Activated effector memory CD4-positive, alpha-beta T cell treated with anti-CD3 and anti-CD28 coated beads, Interleukin-2, amount 50 U/mL, for 16 hours (primary cell): Measurements from ENCODE around the gene MAST1.
"Not testable (repeated sequence)": the region's sequence is repeated elsewhere in the genome, so short reads cannot be mapped to it uniquely, and the experiment has no call there.

Experiments used
- DNase-seq: peaks from one replicate; pipeline ENCODE4 v3.0.0-alpha.2; 2020

MAST1 gene

DNA sequence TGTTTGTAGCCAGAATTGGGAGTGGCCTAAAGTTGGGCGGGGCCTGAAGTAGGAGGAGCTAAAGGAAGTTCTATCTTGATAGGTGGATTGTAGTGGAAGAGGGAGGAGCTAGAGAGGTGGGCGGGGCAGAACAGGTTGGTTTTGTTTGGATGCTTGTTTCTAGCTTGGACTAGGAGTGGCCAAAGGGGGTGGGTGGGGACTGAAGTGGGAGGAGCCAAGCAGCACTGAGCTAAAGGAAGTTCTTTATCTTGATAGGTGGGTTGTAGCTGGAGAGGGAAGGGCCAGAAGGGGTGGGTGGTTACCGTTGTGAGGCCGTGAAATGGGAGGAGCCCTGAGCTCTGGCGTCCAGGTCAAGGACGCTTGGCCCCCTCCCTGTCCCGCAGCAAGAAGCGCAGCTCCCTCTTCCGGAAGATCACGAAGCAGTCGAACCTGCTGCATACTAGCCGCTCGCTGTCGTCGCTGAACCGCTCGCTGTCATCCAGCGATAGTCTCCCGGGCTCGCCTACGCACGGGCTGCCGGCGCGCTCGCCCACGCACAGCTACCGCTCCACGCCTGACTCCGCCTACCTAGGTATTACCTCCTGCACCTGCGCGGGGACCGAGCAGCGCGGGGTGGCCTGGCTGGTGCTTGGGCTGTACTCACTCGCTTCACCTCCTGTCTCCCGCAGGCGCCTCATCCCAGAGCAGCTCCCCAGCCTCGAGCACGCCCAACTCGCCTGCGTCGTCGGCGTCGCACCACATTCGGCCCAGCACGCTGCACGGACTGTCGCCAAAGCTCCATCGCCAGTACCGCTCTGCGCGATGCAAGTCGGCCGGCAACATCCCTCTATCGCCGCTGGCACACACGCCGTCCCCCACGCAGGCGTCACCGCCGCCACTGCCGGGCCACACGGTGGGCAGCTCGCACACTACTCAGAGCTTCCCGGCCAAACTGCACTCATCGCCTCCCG is 34.9 kb downstream of the MAST1 start:
- DNase-seq, result peak; percentile 78

DNA sequence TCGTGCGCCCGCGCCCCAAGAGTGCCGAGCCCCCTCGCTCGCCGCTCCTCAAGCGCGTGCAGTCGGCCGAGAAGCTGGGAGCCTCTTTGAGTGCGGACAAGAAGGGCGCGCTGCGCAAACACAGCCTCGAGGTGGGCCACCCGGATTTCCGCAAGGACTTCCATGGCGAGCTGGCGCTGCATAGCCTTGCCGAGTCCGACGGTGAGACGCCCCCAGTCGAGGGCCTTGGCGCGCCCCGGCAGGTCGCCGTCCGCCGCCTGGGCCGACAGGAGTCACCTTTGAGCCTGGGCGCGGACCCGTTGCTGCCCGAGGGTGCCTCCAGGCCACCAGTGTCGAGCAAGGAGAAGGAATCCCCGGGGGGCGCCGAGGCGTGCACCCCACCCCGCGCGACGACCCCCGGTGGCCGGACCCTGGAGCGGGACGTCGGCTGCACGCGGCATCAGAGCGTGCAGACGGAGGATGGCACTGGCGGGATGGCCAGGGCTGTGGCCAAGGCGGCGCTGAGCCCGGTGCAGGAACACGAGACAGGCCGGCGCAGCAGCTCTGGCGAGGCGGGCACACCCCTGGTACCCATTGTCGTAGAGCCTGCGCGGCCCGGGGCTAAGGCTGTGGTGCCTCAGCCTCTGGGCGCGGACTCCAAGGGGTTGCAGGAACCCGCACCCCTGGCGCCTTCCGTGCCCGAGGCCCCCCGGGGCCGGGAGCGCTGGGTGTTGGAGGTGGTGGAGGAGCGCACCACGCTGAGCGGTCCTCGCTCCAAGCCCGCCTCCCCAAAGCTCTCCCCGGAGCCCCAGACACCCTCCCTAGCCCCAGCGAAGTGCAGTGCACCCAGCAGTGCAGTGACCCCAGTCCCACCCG is 35.8 kb downstream of the MAST1 start:
- no peak for DNase-seq

DNA sequence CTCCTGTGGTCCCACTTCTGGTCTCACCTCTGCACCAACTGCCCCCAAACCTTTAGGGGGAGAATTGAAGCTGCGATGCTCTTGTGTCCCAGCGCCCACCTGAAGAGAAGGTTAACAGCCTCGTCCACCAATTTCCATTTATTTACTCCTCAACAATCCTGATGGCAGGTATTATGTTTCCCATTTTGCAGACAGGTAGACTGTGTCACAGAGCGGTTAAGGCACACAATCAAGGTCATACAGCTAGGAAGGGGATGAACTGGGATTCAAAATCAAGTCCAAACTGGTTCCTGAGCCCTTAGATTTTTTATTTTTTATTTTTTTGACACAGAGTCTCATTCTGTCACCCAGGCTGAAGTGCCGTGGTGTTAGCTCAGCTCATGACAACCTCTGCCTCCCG is 36.8 kb downstream of the MAST1 start:
- DNase-seq, result no peak

DNA sequence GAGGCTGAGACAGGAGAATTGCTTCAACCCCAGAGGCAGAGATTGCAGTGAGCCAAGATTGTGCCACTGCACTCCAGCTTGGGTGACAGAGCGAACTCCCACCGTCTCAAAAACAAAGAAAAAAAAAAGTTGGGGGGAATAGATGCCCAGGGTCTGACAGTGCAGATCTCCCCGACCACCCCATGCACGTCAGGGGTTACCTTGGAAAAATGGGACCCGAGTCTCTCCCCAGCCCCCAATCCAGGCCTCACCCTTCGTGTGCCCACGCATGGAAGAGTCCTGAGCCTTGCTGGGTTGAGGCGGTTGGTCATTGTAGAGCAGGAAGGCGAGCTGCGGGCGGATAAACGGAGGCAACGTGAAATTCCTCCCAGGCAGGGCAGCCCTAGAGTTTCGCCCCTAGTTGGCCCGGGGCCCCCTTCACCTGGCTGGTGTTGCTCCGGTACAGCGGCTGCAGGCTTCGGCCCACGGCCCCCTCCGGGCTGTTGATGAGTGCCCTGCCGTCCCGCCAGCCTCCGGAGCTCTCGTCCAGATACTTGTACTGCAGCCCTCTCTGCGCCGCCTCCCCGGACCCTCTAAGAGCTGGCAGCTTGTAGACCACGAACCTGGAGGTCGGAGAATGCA is 42.3 kb downstream of the MAST1 start:
- DNase-seq, result peak; percentile 71

DNA sequence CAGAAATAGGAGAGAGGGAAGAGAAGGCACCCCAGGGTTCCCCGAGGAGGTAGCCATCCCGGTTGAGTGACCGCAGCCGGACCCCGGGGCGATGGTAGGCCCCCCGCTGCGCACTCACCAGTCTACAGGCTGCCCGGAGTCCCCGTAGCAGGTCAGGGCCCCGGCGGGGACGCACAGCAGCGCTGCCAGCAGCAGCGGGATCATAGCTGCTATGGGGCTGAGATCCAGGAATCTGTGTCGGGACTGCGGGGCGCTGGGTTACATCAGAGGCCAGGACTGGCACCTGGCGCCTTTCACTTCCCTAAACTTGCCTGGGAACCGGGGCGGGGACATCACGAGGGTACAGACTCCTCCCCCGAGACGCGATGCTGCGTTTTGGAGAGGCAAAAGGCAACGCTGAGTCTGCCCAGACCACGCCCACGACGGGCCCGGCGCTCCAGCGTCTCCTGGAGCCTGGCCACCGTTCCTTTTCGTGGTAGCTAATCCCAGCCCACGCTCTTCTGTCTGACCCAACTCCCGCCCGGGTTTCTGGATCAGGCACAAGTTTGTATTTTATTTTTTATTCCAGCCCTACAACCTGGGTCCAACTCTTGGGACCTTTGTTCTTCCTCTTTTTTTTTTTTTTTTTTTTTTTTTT is 43.0 kb downstream of the MAST1 start, which contains the start of gene DNASE2:
Gene DNASE2, minus strand, starts transcription at position 278 of the 637 bp plus-strand sequence. Its CDS starts 74 bp downstream, at position 204.
- DNase-seq, result peak; percentile 96

DNA sequence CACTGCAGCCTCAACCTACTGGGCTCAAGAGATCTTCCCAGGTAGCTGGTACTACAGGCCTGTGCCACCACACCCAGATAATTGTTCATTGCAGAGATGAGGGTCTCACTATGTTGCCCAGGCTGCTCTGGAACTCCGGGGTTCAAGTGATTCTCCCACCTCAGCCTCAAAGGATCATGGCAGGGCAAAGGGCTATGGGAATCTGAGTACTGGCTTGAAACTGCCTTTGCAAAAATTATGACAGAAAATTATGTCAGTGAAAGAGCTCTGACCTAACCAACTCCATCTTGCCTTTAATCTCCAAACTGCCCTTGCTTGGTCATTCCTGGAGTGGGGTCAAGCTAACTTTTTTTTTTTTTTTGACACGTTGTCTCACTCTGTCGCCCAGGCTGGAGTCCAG is 44.3 kb downstream of the MAST1 start:
- no peak for DNase-seq

DNA sequence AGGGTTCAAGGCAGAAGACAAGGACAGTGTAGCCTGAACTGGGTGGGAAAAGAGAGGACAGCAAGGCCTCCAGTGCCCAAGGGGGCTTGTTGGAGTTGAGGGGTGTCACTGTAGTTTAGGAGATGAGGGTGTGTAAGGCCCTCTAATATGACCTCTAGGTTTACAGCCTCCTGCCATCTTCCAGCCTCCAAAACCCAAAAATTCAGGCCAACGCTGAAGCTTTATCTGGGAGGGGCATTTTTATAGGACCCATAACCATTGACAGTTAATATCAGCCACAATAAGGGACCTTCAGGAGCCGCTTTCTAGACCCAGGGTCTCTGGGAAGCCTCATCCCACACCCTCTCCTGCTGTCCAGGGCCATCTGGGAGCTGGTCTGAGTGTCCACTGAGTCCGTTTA is 45.9 kb downstream of the MAST1 start:
- DNase-seq, result no peak

DNA sequence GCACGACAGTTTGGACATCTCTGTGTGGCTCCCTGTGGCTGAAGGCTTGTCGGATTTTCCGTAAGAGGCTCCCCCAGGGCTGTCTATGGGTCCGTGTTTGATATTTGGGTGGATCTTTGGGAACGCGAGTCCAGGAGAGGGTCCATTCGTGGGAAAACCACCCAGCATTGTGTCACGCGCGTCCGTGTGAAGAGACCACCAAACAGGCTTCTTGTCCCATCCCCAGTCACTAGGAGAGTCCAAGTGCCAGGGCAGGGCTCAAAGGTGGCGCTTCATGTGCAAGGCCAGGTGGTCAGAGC is 46.3 kb downstream of the MAST1 start:
- no peak for DNase-seq

DNA sequence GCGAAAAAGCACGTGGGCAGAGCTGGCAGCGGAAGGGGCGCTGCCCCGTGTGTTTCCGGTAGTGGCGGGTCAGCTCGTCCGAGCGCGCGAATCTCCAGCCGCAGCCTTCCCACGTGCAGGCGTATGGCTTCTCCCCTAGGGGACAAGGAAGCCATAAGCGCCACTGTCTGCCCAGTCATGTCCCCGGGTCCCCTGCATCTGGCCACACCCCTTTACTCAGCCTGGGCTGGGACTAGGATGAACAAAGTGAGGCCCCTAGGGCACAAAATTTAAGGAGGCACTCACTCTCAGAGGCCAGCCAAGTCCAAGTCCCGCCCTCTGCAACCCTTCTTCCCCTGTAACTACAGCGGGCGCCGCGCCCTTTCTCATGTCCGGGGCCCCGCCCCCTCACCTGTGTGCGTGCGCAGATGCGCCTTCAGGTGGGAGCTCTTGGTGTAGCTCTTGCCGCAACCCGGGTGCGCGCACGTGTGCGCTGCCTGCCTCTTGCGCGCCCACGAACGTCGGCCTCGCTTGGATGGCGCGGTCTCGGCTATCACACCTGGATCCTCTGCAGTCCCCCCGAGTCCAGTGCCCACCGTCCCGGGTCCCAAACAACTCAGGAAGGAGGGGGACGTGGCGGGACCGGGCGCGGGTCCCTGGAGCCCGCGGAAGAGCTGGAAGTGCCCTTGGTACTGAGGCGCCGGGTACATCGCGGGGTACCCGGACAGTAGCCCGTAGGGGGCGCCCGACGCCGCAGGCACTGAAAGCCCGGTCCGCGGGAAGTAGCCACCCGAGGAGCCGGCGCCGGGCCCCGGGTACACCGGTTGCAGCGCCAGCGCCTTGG is 46.8 kb downstream of the MAST1 start:
- DNase-seq, result peak; percentile 95

DNA sequence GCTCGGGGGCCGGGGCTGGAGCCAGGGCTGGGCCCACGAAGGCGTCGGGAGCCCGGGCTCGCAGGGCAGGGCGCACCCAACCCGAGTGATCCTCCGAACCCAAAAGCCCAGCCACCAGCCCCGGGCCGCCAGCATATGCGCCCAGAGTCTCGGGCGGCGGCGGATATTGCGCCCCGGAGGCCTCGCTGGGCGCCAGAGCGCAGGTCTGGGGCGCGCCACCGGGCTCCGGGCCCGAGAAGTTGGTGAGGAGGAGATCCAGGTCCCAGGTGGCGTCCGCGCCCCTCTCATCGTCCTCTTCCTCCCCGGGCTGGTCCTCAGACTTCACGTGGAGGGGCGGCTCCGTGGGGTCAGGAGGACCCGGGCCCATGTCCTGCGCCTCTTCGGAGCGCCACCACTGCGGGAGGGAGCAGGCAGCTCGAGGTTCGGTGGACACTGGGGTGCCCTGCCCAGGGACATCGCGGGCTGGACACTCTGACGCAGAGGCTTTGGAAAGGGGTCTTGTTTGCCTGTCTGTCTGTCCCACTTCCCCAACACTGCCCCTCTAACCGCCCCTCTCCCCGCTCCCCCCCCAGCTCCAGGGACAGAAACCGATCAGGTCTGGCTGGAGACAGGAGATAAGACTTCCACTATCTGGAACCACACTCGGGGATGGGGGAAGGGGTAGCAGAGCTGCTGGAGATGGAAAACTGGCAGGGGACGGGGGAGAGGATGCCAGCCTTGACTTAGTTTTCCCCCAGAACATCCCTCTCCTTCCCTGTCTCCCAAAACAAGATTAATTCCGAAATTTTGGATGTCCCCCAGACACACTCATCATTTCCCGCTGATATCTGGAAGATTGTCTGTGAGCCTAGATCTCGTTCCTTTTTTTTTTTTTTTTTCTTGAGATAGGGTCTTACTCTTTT is 47.7 kb downstream of the MAST1 start:
- no peak for DNase-seq

DNA sequence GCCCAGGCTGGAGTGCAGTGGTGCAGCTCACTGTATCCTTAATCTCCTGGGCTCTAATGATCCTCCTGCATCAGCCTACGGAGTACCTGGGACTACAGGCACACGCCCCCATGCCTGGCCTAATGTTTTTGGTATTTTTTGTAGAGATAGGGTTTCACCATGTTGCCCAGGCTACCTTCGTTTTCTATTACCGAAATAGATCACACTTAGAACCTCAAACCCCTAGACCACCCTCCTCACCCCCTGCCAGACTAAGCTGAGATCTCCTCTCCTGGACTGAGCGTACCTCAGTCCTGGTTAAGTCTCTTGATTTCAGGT is 48.3 kb downstream of the MAST1 start:
- DNase-seq, result no peak

DNA sequence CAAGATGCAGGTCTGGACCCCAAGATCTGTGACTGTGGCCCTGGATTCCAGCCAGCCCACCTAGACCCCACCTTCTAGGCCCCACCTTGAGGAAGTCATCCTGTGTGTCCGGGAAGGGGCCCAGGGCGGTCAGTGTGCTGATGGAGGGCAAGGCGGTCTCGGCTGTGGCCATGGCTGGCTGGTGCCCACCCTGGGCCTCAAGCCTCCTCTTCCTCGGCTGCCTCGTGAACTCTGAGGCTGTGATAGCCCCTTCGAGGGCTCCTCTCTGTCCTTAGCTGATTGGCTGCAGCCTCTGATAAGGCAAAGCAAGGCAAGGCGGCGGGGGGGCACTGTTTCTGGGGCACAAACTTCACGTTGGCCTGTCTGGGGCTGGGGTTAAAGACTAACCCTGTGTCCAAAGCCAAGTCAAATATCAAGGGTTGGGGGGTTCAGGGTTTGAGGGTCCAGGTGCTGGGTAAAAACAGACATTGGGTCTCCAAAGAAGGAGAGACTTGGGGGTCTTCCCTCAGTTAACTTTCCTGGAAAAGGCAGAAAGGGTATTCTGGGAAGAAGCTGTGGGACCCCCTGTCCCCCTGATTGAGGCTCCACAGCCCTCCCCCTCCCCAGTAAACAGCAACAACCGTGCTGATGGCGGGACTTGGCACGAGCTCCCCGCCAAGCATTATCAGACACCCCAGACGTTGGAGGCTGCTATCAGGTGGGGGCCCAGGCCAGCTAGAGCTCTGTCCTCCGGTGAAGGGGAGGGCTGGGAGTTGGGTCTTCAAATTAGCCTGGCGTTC is 48.8 kb downstream of the MAST1 start, which contains the start of gene KLF1:
Gene KLF1, minus strand, starts transcription at position 233 of the 779 bp plus-strand sequence. Its CDS starts 61 bp downstream, at position 172.
- DNase-seq, result no peak

DNA sequence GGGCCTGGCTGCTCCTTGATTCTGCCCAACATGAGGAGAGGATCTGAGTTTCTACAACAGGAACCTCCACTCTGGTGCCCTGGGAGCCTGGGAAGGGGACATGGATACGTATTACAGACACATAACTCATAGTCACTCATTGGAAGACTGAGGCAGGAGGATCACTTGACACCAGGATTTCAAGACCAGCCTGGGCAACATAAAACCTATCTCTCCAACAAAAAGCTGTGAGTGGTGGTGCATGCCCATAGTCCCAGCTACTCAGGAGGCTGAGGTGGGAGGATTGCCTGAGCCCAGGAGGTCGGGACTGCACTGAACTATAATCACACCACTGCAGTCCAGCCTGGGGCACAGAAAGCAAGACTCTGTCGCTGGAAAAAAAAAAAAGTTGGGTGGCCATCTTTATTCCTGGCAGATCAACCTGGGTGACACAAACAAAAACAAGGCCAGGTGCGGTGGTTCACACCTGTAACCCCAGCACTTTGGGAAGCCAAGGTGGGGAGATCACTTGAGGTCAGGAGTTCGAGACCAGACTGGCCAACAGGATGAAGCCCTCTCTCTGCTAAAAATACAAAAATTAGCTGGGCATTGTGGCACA is 49.8 kb downstream of the MAST1 start:
- DNase-seq, result no peak

DNA sequence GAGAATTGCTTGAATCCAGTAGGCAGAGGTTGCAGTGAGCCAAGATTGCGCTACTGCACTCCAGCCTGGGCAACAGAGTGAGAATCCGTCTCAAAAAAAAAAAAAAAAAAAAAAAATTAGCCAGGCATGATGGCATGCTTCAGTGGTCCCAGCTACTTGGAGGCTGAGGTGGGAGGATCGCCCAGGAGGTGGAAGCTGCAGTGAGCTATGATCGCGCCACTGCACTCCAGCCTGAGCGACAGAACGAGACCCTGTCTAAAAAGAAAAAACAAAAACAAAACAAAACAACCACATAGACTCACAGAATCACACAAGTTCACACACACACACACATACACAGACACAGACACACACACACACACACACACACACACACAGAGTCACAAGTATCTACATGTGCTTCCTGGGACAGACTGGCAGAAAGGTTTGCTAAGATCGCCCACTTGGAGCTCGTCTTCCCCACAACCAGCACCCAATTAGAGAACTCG is 52.0 kb downstream of the MAST1 start:
- not testable (repeated sequence) for DNase-seq

DNA sequence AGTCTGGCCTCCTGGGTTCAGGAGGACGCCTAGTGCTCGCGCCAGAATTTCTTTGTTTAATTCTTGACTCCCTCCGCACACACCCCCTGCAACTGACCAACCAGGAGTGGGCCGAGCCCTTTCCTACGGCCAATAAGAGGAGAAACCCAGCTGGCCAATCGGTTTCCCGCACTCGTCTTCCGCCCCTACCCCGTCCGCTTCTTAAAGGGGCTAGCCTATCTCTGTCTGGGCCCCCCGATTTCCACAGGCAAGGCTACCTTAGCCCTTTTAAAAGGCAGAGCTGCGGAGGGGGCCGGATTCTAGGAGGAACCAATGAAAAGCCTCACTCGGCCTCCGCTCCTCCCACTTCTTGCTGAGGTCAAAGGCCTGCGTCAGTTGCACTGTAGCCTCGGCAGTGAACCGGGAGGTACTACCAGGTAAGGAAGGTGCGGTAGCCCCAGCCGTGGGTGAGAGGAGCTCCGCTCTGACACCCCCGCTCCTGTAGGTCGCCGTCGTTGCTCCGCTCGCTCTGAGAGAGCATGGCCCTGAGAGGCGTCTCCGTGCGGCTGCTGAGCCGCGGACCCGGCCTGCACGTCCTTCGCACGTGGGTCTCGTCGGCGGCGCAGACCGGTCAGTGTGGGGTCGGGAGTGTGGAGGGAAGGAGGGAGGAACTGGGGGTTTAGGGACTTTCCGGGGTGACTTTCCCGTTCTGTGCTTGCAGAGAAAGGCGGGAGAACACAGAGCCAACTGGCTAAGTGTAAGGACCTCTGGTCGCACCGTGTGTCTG is 52.7 kb downstream of the MAST1 start, which contains the start of gene GCDH:
Gene GCDH, plus strand, starts transcription at position 374 of the 766 bp plus-strand sequence. Its CDS starts 145 bp downstream, at position 519.
- DNase-seq, result peak; percentile 98

DNA sequence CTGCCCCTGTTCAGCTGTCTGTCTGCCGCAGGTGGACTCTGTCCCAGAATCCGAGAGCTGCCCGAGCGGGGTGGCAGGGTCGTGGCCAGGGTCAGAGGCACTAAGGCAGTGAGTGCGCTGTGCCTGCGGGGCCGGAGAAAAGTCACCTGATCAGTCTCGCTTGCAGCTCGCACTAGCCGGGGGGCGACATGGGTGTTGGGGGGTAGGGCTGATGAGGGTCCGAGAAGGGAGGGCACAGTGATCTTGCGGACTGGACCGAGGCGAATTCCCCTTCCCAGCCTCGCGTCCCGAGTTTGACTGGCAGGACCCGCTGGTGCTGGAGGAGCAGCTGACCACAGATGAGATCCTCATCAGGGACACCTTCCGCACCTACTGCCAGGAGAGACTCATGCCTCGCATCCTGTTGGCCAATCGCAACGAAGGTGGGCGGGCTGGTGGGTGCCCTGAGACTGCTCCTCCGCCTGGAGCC is 53.3 kb downstream of the MAST1 start:
- DNase-seq, result no peak

DNA sequence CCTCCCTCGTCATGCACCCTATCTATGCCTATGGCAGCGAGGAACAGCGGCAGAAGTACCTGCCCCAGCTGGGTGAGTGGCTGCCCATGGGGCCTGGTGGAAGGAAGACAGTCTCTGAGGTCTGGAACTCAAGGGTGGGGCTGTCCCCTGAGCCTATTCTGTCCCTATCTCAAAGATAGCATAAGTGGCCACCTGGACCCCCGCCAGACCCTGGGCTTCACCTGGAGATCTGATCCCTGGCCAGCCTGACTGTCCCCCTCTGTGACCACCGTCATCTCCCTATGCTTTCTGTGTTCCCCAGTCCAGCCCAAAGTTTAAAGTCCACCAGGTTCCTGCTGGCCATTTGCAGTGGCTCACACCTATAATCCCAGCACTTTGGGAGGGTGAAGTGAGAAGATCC is 55.3 kb downstream of the MAST1 start:
- DNase-seq, result no peak

DNA sequence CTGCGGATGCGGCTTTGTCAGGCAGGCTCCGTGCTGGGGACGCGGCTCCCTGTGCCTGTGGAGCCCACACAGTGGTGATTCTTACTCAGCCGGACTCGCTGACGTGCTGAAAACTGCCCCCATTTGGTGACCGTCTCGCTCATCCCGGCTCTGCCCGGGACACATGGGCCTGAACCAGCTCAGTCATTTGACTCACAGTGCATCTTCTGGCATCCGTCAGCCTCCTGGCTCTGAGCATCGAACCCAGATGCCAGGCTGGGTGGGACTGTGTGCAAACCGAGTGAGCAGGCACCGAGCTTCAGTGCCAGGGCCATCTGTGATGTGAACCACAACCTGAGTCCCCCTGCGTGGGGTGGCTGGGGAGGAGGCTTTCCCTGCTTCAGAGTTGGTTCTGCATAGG is 58.1 kb downstream of the MAST1 start:
- DNase-seq, result no peak
